GM12801 (cell line): Measurements from ENCODE around the gene CACNB2.

ENCODE experiments used
- CTCF ChIP-seq: IDR thresholded peaks from one replicate; pipeline ENCODE4 v1.5.1; 2011; ENCODE audit warnings: control low read depth; ENCODE audit not compliant: insufficient read length; ENCODE audit errors: extremely low read depth

CACNB2 gene

DNA sequence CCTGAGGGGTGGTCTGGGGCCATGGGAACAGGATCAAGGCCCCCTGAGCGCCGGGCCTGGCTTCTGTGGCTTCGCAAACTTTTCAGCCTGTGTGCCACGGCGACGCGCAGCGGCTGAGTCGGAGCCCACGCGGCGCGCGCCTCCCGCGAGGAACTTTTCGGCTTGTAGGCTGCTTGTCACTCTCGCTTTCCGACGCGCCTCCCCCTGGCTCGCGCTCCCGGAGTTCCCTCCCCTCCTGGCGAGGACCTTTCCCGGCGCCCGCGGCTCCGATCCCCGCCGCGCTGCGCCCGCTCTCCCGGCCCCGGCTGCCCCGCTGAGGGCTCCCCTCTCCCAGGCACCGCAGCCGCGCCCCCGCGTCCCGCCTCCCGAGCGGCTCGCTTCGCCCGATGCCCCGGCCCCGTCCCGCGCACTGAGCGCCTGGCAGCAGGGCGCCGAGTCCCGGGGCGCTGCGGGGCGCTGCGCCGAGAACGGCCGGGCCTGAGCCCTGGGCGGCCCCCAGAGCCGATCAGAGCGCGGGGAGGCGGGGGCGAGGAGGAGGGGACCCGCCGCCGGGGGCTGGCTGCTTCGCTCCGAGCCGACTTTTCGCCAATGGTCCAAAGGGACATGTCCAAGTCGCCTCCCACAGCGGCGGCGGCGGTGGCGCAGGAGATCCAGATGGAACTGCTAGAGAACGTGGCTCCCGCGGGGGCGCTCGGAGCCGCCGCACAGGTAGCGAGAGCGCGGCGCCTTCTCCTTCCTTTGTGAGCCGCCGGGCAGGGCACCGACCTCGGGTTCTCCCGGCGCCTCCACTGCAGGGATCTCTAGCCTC is at the start of gene CACNB2:
TSS of gene CACNB2 (plus strand) at position 276 of the 808 bp plus-strand sequence.
- no peak for TF ChIP-seq CTCF

GRCh38 chr10:18094332-18094731 is 45.9 kb upstream of the CACNB2 start:
- TF ChIP-seq CTCF = no peak

DNA sequence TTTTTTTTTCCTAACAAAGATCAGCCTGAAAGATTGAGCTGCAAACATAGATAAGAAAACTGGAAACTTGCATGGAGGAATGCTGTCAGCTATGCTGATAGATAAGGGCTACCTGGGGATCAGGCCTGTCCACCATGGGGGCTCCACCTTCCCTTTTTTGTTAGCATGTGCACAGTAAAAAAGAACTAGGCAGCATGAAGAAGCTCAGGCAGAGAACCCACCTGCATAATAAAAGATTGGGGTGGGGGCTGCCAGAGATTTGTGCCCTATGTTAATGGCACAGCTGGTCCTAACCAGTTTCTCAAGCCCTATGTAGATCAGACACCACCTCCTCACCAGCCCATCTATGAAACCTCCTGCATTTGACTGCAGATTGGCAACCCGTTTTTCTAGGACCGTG is 45.4 kb upstream of the CACNB2 start:
- TF ChIP-seq CTCF = no peak

GRCh38 chr10:18097524-18097923 is 42.7 kb upstream of the CACNB2 start:
- no peak for TF ChIP-seq CTCF

DNA sequence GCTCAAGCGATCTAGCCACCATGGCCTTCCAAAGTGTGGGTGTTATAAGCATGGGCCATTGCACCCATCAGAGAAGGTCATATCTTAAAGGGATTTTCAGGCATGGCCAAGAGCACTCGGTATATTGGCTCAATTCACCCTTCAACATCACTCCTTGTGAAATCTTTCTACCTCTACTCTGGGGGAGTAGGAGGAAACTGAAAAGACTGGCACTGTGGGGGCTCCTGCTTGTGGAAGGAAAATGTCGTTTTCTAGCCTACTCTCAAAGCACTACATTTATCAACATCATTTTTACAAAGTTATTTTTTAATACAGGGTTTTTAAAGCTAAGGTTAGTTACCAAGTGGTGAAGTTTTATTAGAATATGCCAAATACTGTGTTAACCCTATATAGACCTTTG is 42.0 kb upstream of the CACNB2 start:
- TF ChIP-seq CTCF = no peak

DNA sequence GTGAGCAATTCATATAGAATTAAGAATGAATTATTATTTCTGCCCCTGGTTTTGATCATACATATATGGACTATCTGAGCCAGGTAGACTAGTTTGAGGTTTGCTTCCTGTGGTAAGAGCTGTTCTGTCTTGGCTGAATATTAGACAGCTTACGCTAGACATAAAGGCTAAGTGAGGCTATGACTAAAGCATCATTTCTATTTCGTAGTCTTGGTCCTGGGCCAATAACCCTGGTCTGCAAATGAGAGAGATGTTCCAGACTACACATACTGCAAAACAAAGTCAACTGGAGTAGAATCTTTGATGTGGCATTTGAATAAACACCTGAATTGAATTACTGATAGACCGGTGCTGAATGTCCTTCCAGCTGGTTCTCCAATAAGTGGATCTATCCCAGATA is 40.8 kb upstream of the CACNB2 start:
- TF ChIP-seq CTCF = no peak

DNA sequence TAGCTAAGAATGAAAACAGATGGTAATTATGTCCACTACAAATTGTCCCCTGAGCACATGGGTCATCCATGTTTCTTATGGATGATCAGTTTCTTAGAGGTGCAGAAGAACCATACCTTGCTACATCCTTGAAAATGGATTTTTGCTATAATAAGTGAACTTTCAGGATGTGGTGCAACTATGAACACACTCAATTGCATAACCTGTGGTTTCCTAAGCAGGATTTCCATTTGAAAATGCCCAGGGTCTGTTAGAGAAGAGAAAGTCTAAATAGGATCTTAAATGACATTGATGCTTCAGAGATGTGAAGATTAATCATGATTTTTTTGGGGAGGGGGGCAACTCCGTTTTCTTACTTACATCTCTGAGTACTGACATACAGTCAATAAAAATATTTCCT is 39.6 kb upstream of the CACNB2 start:
- TF ChIP-seq CTCF = no peak

DNA sequence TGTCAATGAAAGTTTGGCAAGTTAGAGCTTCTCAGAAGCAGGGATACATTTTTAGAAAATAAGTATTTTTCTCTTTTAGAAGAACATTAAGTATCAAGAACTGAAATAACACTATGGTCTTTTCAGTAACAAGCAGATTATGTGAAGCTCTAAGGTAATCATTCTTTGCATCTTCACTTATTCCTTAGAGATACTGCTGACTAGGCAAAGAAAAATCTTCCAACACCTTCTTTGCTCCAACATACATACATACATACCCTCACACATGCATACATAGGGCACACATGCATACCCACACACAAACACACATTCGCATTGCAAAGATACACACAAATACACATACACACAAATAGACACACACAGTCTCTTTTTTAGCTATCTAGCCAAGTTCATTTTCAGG is 37.8 kb upstream of the CACNB2 start:
- TF ChIP-seq CTCF = no peak
